Keratinocyte (primary cell): Measurements from ENCODE around the gene STXBP3. TPM values are rescaled to one million over a fixed set of nuclear protein-coding genes. Genes with fewer than 3 reads are reported as not detected.

Experiments used
- DNase-seq: peaks from one replicate; pipeline ENCODE4 v3.0.0-alpha.2; 2011; ENCODE audit warnings: low read depth, missing footprints, low spot score
- FAIRE-seq: peaks from 2 replicates; lab custom pipeline; 2011; peaks lifted over from hg19 to GRCh38; lab: Jason Lieb, UNC
- H2AFZ ChIP-seq: 2 replicates; pipeline ENCODE4 v1.6.0; 2012; ENCODE audit warnings: low read length, control low read depth, inconsistent platforms; ENCODE audit not compliant: control insufficient read depth
- H3K27ac ChIP-seq: 2 replicates; pipeline ENCODE4 v1.5.1; 2011; ENCODE audit warnings: low read length; ENCODE audit not compliant: control insufficient read depth, insufficient read depth
- H3K27me3 ChIP-seq: 3 replicates; pipeline ENCODE4 v1.6.0; 2011; ENCODE audit warnings: low read length; ENCODE audit not compliant: control insufficient read depth, insufficient read depth; ENCODE audit errors: extremely low read depth
- H3K36me3 ChIP-seq, 2 experiments: 2 replicates in 1 of 2; 3 replicates in 1 of 2; pipeline ENCODE4 v1.5.1; 2011; ENCODE audit warnings: low read length in 2 of 2, mild to moderate bottlenecking in 1 of 2; ENCODE audit not compliant: control insufficient read depth in 2 of 2, insufficient read depth in 2 of 2; ENCODE audit errors: extremely low read depth in 1 of 2
- H3K4me1 ChIP-seq: 3 replicates; pipeline ENCODE4 v1.5.1; 2011; ENCODE audit warnings: low read length; ENCODE audit not compliant: control insufficient read depth, insufficient read depth; ENCODE audit errors: extremely low read depth
- H3K4me2 ChIP-seq: 3 replicates; pipeline ENCODE4 v1.6.0; 2011; ENCODE audit warnings: low read depth, low read length; ENCODE audit not compliant: control insufficient read depth, insufficient read depth; ENCODE audit errors: extremely low read depth
- H3K4me3 ChIP-seq, 3 experiments: fragments of 200-600 bp in 1 of 3; sonication (generic) in 1 of 3; 2 replicates in 2 of 3; 3 replicates in 1 of 3; pipeline ENCODE4 v1.5.1; 2011 to 2016; ENCODE audit warnings: low read length in 3 of 3, mild to moderate bottlenecking in 3 of 3, control low read depth in 2 of 3, inconsistent platforms in 1 of 3, low read depth in 1 of 3, mixed read lengths in 1 of 3, mixed run types in 1 of 3, moderate library complexity in 1 of 3; ENCODE audit not compliant: control insufficient read depth in 2 of 3, insufficient read depth in 2 of 3; ENCODE audit errors: extremely low read depth in 1 of 3
- H3K79me2 ChIP-seq: 2 replicates; pipeline ENCODE4 v1.6.0; 2012; ENCODE audit warnings: low read length; ENCODE audit not compliant: control insufficient read depth, insufficient read depth
- H3K9ac ChIP-seq: 3 replicates; pipeline ENCODE4 v1.6.0; 2011; ENCODE audit warnings: low read length; ENCODE audit not compliant: control insufficient read depth, insufficient read depth; ENCODE audit errors: extremely low read depth
- H3K9me1 ChIP-seq: 3 replicates; pipeline ENCODE4 v1.6.0; 2011; ENCODE audit warnings: low read length; ENCODE audit not compliant: control insufficient read depth, insufficient read depth; ENCODE audit errors: extremely low read depth
- H3K9me3 ChIP-seq: 2 replicates; pipeline ENCODE4 v1.5.1; 2012; ENCODE audit warnings: low read depth, low read length; ENCODE audit not compliant: control insufficient read depth
- H4K20me1 ChIP-seq: 3 replicates; pipeline ENCODE4 v1.6.0; 2011; ENCODE audit warnings: low read length; ENCODE audit not compliant: control insufficient read depth, insufficient read depth; ENCODE audit errors: extremely low read depth
- EZH2 ChIP-seq: IDR thresholded peaks from one replicate; pipeline ENCODE4 v1.6.1; 2012; ENCODE audit warnings: inconsistent platforms, mild to moderate bottlenecking, low read length, moderate library complexity
- dilution Hi-C: fragments of 300-500 bp; cut with MboI; formaldehyde crosslinking; loops from one replicate; pipeline ENCODE4 v1.7.0; 2020; ENCODE audit warnings: low sequenced_read_pairs; ENCODE audit not compliant: extremely low pct_ligation_motif_present
- polyA plus RNA-seq, 5 experiments: library from polyadenylated mRNA; depleted of rRNA in 3 of 5; stranded (reverse) in 3 of 5; stranded (forward) in 1 of 5; unstranded in 1 of 5; fragments of >200 nt; gene quantifications; 1 replicate in 1 of 5; 2 replicates in 3 of 5; 3 replicates in 1 of 5; pipeline versions ENCODE4 v1.2.1 to v1.2.3, GENCODE V29; 2011 to 2012; ENCODE audit warnings: missing spikeins in 2 of 5, low read depth in 1 of 5, low replicate concordance in 1 of 5
- TF ChIP-seq, protein P1 (sequence below), 3 experiments: IDR thresholded peaks in 1 of 3; conservative IDR thresholded peaks in 1 of 3; optimal IDR thresholded peaks in 1 of 3; 2 replicates in 2 of 3; 3 replicates in 1 of 3; pipeline versions ENCODE3 to v1.5.1; 2011; ENCODE audit warnings: low read length in 3 of 3, mild to moderate bottlenecking in 3 of 3, moderate library complexity in 2 of 3, control low read depth in 1 of 3, inconsistent platforms in 1 of 3; ENCODE audit not compliant: insufficient read depth in 2 of 3; ENCODE audit errors: extremely low read depth in 1 of 3

The STXBP3 gene
- polyA plus RNA-seq, 1 donor (not counting 4 experiments of a cell fraction or from before 2014, with no cell fraction given) = 36.3 TPM

DNA sequence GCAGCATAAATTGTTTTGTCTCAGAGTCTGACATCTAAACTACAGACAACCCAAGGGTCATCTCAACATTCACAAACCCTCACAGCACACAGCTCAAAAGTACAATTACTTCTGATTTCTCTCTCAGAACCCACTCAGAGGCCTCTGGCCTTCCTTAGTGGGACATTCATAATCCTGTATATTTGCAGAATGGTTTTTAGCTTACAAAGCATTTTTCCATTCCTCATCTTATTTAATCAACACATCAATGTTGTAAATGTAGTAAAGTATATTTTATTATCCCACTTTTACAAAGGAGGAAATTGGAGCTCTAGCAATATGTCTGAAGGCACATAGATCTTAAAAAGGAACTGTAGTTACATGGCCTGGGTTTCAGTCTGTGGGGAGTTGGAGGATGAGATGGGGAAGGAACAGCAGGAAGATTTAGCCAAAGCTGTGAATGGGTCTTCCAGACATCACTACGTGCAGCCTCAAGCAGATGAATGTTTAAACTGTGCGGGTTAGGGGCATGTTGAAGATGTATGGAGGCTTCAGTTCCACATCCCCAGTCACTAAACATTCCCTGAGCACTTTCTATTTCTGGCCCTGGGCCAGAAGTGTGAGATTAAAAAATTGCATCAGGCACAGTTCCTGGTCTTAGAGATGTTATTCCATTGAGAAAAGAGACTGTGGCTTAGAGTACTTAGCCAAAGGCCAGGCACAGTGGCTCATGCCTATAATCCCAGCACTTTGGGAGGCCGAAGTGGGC is 97.1 kb downstream of the STXBP3 start:
- FAIRE-seq (peak; percentile 23), DNase-seq (no peak)
- H3K4me3 ChIP-seq = no peak overlapping the region
- no peaks in the 10 kb centered on the region for H3K9me3 ChIP-seq
- no peak overlapping the region for H2AFZ ChIP-seq
- no peak overlapping the region for H3K4me2 ChIP-seq
- no peaks in the 10 kb centered on the region for H3K36me3 ChIP-seq
- TF ChIP-seq EZH2 = no peak
- TF ChIP-seq, protein P1, sequence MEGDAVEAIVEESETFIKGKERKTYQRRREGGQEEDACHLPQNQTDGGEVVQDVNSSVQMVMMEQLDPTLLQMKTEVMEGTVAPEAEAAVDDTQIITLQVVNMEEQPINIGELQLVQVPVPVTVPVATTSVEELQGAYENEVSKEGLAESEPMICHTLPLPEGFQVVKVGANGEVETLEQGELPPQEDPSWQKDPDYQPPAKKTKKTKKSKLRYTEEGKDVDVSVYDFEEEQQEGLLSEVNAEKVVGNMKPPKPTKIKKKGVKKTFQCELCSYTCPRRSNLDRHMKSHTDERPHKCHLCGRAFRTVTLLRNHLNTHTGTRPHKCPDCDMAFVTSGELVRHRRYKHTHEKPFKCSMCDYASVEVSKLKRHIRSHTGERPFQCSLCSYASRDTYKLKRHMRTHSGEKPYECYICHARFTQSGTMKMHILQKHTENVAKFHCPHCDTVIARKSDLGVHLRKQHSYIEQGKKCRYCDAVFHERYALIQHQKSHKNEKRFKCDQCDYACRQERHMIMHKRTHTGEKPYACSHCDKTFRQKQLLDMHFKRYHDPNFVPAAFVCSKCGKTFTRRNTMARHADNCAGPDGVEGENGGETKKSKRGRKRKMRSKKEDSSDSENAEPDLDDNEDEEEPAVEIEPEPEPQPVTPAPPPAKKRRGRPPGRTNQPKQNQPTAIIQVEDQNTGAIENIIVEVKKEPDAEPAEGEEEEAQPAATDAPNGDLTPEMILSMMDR (optimal IDR thresholded peaks at IDR 0.05 in 1 of 3, IDR thresholded peaks at IDR 0.05 in 1 of 3, conservative IDR thresholded peaks at IDR 0.05 in 1 of 3; ENCODE audit: extremely low read depth in 1 of 3, insufficient read depth in 2 of 3, low read length in 3 of 3) = no peak
- dilution Hi-C loops = no loop called here
- peaks cover 19% of the 10 kb centered on the region for H3K4me1 ChIP-seq
- H3K9ac ChIP-seq = no peak overlapping the region
- H3K27ac ChIP-seq = no peak overlapping the region
- no peaks in the 10 kb centered on the region for H3K79me2 ChIP-seq
- H3K27me3 ChIP-seq = no peaks in the 10 kb centered on the region
- H3K9me1 ChIP-seq = no peaks in the 10 kb centered on the region
- H4K20me1 ChIP-seq = no peaks in the 10 kb centered on the region

- Histone ChIP-seq H3K4me3 (peak overlapping the region in 1 of 3 experiments; percentile 11), H3K36me3 (no peaks in the 10 kb centered on the region), H4K20me1 (no peaks in the 10 kb centered on the region), H3K27me3 (no peaks in the 10 kb centered on the region), H3K4me1 (peaks cover 19% of the 10 kb centered on the region), H3K9me3 (no peaks in the 10 kb centered on the region), H3K9me1 (no peaks in the 10 kb centered on the region), H2AFZ (peak overlapping the region; percentile 84), H3K79me2 (no peaks in the 10 kb centered on the region), H3K4me2 (peak overlapping the region; percentile 42), H3K9ac (peak overlapping the region; percentile 30), H3K27ac (peak overlapping the region; percentile 84)
- TF ChIP-seq, protein P1 (optimal IDR thresholded peaks at IDR 0.05 in 1 of 3, IDR thresholded peaks at IDR 0.05 in 1 of 3, conservative IDR thresholded peaks at IDR 0.05 in 1 of 3; ENCODE audit: extremely low read depth in 1 of 3, insufficient read depth in 2 of 3, low read length in 3 of 3) = no peak
- no peak for TF ChIP-seq EZH2
- DNase-seq (no peak), FAIRE-seq (peak; percentile 69)
- dilution Hi-C loops = no loop called here
These were observed 99.0 kb downstream of the STXBP3 start for GRCh38 chr1:108845446-108845845.
